Fibroblast of the aortic adventitia (primary cell): ENCODE results near the gene GADD45B. TPM values are rescaled to one million over a fixed set of nuclear protein-coding genes. Genes with fewer than 3 reads are reported as not detected.

ENCODE experiments used
- DNase-seq: peaks from one replicate; pipeline ENCODE4 v3.0.0-alpha.2; 2010; ENCODE audit warnings: low read depth
- H3K4me3 ChIP-seq: 2 replicates; pipeline ENCODE4 v1.5.1; 2011; ENCODE audit warnings: low read depth, mild to moderate bottlenecking, control low read depth, low read length, moderate library complexity
- total RNA-seq: library from RNA; depleted of rRNA; stranded (reverse); fragments of >200 nt; gene quantifications from 2 replicates; pipeline ENCODE4 v1.2.3, GENCODE V29; 2012; ENCODE audit warnings: low replicate concordance
- TF ChIP-seq, protein P1 (sequence below): IDR thresholded peaks from 2 replicates; pipeline ENCODE4 v1.5.1; 2011; ENCODE audit warnings: mild to moderate bottlenecking, low read length, control low read depth, inconsistent platforms; ENCODE audit not compliant: insufficient read depth

GADD45B gene
- total RNA-seq, 1 donor: 14.3 TPM

GRCh38 chr19:2443785-2444182 lies 32.1 kb upstream of the GADD45B start:
- H3K4me3 ChIP-seq: no peak overlapping the region
- DNase-seq: no peak
- TF ChIP-seq, protein P1, sequence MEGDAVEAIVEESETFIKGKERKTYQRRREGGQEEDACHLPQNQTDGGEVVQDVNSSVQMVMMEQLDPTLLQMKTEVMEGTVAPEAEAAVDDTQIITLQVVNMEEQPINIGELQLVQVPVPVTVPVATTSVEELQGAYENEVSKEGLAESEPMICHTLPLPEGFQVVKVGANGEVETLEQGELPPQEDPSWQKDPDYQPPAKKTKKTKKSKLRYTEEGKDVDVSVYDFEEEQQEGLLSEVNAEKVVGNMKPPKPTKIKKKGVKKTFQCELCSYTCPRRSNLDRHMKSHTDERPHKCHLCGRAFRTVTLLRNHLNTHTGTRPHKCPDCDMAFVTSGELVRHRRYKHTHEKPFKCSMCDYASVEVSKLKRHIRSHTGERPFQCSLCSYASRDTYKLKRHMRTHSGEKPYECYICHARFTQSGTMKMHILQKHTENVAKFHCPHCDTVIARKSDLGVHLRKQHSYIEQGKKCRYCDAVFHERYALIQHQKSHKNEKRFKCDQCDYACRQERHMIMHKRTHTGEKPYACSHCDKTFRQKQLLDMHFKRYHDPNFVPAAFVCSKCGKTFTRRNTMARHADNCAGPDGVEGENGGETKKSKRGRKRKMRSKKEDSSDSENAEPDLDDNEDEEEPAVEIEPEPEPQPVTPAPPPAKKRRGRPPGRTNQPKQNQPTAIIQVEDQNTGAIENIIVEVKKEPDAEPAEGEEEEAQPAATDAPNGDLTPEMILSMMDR: no peak

GRCh38 chr19:2444251-2445002 lies 31.5 kb upstream of the GADD45B start:
- TF ChIP-seq, protein P1: no peak
- H3K4me3 ChIP-seq: no peak overlapping the region
- DNase-seq: no peak

GRCh38 chr19:2446381-2446780 lies 29.5 kb upstream of the GADD45B start:
- H3K4me3 ChIP-seq: no peak overlapping the region
- TF ChIP-seq, protein P1: no peak
- no peak for DNase-seq

GRCh38 chr19:2449019-2449418 lies 26.9 kb upstream of the GADD45B start:
- TF ChIP-seq, protein P1: no peak
- DNase-seq: no peak
- H3K4me3 ChIP-seq: no peak overlapping the region

DNA sequence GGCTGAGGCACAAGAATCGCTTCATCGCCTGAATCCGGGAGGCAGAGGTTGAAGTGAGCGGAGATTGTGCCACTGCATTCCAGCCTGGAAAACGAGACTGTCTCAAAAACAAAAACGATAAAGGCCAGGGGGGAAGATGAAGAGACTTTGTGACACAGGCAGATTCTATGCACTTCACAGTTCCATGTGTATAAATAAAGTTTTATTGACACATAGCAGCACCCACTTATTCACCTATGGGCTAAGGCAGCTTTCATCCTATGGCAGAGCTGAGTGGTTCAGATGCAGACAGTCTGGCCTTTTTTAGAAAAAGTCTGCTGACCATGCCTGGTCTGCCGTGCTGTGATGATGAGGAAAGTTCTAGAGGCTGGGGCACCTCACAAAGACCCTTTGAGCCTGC lies 24.8 kb upstream of the GADD45B start:
- TF ChIP-seq, protein P1: no peak
- DNase-seq: no peak
- no peak overlapping the region for H3K4me3 ChIP-seq

DNA sequence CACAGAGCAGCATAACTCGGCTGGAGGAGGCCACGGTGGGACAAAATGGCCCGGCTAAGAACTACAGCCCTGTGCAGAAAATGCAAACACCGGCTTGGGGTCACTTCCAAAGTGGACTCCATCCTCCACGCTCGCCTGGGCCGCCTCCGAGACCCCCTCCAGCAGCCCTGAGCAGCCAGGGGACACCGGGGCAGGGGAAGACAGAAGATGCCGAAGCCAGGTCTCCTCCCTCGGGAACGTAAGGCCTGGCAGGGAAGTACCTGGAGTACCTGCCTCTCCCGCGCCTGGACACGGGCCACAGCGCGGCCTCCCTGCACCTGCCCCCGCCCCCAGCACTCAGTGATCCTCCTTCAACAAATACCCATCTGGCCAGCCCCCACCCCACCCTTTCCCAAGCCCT lies 24.2 kb upstream of the GADD45B start:
- TF ChIP-seq, protein P1: no peak
- H3K4me3 ChIP-seq: no peak overlapping the region
- no peak for DNase-seq
